AG04449 (cell line): ENCODE data around the gene CYP11A1.

Source experiments
- CTCF ChIA-PET: fragments of 350-600 bp; formaldehyde crosslinking; extraction: SDS; loops from one replicate; lab custom pipeline; 2021; ENCODE audit warnings: antibody characterized with exemption; lab: Yijun Ruan, JAX
- POLR2A ChIA-PET: fragments of 400-600, 350-600 bp; formaldehyde crosslinking; extraction: SDS; loops from one replicate; lab custom pipeline; 2020; ENCODE audit warnings: antibody characterized with exemption, inconsistent platforms; lab: Yijun Ruan, JAX
- DNase-seq: peaks from one replicate; pipeline ENCODE4 v3.0.0-alpha.2; 2010; ENCODE audit warnings: low read depth, low spot score
- H3K4me3 ChIP-seq: 2 replicates; pipeline ENCODE4 v1.5.1; 2011; ENCODE audit warnings: low read depth, mild to moderate bottlenecking, control low read depth, low read length
- TF ChIP-seq, protein P1 (sequence below): IDR thresholded peaks from one replicate; pipeline ENCODE4 v1.5.1; 2011; ENCODE audit warnings: mild to moderate bottlenecking, moderate library complexity, low read length, control low read depth, inconsistent platforms; ENCODE audit not compliant: insufficient read depth; ENCODE audit errors: missing control alignments

The CYP11A1 gene

DNA sequence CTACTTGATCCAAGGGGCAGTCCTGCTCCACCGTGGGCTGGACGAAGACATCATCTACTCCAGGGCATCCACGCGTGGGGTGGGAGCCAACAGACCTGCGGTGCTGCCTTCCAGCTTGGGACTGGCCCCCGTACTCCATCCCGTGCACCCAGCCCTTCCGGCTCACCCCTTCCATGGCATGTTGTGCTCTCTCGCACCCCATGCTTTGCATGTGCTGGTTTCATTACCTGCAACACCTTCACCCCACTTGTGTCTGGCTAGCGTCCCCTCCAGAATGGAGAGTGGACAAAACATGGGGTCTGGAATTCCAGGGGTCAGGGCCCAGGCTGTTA is 36.1 kb upstream of the CYP11A1 start:
- no peak overlapping the region for H3K4me3 ChIP-seq
- ChIA-PET POLR2A (interaction anchor here (0.8 to 1.3 kb wide), 4 partner anchors 9 to 31 kb away, joined by 3 to 6 read pairs (median 4); no protein-coding TSS in a partner anchor), CTCF (interaction anchor here (0.8 to 6.0 kb wide), 6 partner anchors 19 to 367 kb away, joined by 3 to 47 read pairs (median 6); no protein-coding TSS in a partner anchor)
- DNase-seq = no peak
- TF ChIP-seq, protein P1, sequence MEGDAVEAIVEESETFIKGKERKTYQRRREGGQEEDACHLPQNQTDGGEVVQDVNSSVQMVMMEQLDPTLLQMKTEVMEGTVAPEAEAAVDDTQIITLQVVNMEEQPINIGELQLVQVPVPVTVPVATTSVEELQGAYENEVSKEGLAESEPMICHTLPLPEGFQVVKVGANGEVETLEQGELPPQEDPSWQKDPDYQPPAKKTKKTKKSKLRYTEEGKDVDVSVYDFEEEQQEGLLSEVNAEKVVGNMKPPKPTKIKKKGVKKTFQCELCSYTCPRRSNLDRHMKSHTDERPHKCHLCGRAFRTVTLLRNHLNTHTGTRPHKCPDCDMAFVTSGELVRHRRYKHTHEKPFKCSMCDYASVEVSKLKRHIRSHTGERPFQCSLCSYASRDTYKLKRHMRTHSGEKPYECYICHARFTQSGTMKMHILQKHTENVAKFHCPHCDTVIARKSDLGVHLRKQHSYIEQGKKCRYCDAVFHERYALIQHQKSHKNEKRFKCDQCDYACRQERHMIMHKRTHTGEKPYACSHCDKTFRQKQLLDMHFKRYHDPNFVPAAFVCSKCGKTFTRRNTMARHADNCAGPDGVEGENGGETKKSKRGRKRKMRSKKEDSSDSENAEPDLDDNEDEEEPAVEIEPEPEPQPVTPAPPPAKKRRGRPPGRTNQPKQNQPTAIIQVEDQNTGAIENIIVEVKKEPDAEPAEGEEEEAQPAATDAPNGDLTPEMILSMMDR = no peak

DNA sequence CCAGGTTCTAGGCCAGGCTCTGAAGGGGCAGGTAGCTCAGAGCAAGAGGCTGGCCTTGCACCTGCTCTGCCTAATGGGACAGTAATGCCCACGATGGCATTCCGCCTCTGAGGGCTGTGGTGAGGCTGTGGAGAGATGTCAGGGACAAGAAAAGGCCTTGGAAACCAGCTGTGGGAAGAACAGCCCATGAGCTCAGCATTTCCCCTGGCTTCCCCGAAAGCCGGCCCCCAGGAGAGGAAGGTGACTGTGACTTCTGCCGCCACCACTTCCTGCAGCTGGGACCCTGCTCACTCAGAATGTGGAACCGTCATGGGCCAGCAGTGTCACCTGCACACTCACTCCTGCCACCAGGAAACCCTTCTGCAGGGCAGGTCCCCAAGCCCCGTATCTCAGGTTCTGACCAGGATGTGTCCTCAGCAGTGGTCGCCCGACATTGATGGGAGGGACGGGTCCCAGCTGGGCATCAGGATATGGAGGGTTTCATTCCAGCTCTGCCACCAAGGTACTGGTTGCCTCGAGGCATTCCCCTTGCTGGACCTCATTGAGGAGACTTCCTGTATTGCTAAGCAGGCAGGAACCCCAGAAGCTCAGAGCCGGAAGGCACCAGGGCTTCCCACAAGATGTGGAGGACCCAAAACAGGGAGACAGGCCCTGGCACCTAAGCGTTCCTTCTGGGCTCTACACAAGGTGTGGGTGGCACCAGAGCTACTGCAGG is 35.6 kb upstream of the CYP11A1 start:
- CTCF ChIA-PET = interaction anchor here (0.8 to 6.0 kb wide), 6 partner anchors 18 to 368 kb away, joined by 3 to 47 read pairs (median 6); no protein-coding TSS in a partner anchor
- DNase-seq = no peak
- POLR2A ChIA-PET = interaction anchor here (0.8 to 1.5 kb wide), 5 partner anchors 8 to 31 kb away, joined by 3 to 6 read pairs (median 3); no protein-coding TSS in a partner anchor
- no peak overlapping the region for H3K4me3 ChIP-seq
- TF ChIP-seq, protein P1 = no peak

DNA sequence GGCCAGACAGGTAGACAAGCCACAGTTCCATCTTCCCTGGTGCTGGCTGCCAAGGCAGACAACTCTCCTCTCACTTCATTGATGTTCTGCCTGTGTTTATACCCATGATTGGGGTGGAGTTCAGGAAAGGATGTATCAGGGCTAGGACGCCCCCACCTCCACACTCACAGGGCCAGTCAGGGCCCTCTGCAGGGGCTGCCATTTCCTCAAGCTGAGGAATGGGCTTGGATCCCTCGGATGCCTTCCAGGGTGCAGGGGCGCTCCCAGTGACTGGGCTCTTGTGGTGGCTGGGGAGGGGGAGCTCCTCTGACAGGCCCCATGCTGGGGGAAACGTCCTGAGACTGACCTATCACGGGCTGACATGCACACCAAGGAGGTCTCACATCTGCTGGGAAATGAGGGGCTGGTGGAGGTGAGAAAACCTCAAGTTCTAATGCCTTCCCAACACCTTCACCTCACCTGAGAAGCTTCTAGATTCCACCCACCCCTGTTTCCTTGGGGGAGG is 34.9 kb upstream of the CYP11A1 start:
- TF ChIP-seq, protein P1 = no peak
- CTCF ChIA-PET = interaction anchor here (1.2 to 6.0 kb wide), 3 partner anchors 17 to 35 kb away, joined by 3 to 47 read pairs (median 9); no protein-coding TSS in a partner anchor

DNA sequence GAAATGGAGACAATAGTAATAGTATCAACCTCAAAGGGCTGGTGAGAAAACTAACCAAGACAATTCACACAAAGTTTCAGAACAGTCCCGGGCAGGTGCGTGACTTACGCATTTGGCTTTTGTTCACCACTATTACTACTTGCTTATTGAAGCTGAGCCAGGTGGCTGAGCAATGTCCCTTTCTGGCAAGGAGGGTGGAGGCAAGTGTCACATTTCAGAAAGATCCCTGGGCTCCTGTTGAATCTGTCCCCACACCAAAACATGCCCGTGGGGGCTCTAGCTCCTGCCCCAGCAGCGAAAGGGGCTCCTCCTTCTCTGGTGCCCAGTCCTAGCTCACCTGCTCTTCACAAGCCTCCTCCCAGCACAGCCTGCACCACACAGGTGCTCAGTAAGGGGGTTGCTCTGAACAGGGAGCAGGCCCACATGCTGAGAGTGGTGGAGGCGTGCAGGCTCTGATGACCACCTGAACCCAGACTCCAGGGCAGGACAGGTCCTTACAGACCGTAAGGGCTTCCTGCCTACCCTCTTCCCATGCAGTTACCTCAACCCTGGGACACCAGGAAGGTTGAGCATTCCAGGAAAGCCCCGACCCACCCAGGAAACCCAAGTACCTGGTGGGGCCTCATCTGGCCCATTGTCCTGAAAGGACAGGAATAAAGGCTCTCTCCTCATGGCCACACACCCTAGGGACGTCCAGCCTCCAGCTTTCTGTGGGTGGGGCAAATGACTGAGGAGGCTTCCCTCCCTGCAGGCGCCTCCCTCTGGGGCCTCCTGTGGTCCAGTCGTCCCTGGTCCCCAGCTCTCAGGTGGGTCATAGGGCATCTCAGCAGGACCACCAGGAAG is 33.7 kb upstream of the CYP11A1 start:
- CTCF ChIA-PET = interaction anchor here (0.7 to 3.8 kb wide), 4 partner anchors 9 to 19 kb away, joined by 3 to 13 read pairs (median 6); no protein-coding TSS in a partner anchor
- no peak overlapping the region for H3K4me3 ChIP-seq
- POLR2A ChIA-PET = interaction anchor here (1.0 kb wide), 2 partner anchors 26 to 32 kb away, joined by 4 to 5 read pairs; no protein-coding TSS in a partner anchor
- no peak for DNase-seq
- TF ChIP-seq, protein P1 = no peak

More for the DNA sequence above, 34.9 kb upstream of the CYP11A1 start:
- POLR2A ChIA-PET = interaction anchor here (0.6 to 1.5 kb wide), 3 partner anchors 16 to 20 kb away, joined by 3 to 6 read pairs (median 3); no protein-coding TSS in a partner anchor
- DNase-seq = no peak
- no peak overlapping the region for H3K4me3 ChIP-seq

DNA sequence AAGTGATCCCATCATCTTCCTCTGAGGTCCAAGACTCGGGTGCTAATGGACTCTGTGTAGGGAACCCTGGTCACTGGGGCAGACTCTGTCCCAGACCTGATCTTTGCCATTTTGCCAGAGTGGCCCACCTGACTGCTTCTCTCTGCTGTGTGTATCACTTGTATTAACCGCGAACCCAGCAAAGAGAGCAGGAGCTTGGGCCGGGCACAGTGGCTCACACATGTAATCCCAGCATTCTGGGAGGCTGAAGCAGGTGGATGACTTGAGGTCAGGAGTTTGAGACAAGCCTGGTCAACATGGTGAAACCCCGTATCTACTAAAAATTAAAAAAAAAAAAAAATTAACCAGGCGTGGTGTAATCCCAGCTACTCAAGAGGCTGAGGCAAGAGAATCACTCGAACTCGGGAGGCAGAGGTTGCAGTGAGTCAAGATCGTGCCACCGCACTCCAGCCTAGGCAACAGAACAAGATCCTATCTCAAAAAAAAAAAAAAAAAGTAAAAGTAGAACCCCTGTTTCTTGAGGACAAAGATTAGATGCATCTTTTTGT is 32.9 kb upstream of the CYP11A1 start:
- ChIA-PET POLR2A (interaction anchor here (1.0 kb wide), 1 partner anchor 33 kb away, joined by 5 read pairs; no protein-coding TSS in a partner anchor), CTCF (interaction anchor here (0.7 to 3.8 kb wide), 5 partner anchors 9 to 42 kb away, joined by 3 to 13 read pairs (median 3); no protein-coding TSS in a partner anchor)
- H3K4me3 ChIP-seq = no peak overlapping the region
- no peak for DNase-seq
- TF ChIP-seq, protein P1 = no peak
